Jurkat, Clone E6-1 (cell line): ENCODE results near the gene KIF18A.

Experiments
- DNase-seq: peaks from one replicate; pipeline ENCODE4 v3.0.0-alpha.2; 2011; ENCODE audit warnings: low read depth, low spot score
- H3K4me3 ChIP-seq: 2 replicates; pipeline ENCODE4 v1.5.1; 2011; ENCODE audit warnings: mild to moderate bottlenecking, low read length, control low read depth, moderate library complexity

Gene KIF18A

DNA sequence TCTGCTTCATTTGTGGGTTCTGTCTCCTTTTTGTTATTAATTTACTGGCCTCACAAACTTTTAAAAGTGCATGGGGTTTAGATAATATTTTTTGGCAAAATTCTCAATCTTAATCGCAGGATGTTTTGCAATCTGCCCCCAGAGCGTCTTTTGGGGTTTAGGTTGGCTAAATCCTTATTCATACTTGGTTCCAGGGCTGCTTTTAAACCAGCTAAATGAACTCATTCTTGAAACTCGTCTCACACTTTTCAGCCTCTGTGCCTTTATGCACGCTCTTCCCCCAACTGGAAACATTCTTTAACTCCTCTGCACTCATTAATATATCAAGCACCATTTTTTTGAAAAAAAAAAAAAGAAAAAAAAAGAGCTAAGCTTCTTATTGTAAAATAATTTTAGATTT, 131.7 kb downstream of the KIF18A start:
- no peak for DNase-seq
- H3K4me3 ChIP-seq, result no peak overlapping the region

- no peak for DNase-seq
- H3K4me3 ChIP-seq, result no peak overlapping the region
Measured at GRCh38 chr11:27973851-27974536, 134.0 kb downstream of the KIF18A start.

GRCh38 chr11:27972522-27973170, 135.3 kb downstream of the KIF18A start:
- DNase-seq, result no peak
- no peak overlapping the region for H3K4me3 ChIP-seq

DNA sequence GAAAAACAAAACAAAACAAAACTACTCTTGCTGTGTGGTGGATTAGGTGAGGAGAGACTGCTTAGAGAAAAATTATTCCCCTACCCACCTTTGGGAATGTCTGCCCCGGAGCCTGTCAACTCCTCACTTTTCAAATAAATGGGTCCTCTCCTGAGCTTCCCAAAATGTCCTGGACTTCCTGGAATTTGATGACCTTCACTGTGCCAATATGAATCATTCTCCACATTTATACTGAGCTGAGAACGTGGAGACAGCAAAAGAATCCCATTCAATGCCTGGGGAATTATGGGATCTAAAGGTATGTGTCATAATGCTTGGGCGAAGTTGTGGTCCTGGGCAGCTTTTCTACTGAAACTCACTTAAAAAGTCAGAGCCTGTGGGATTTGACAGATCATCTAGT, 136.8 kb downstream of the KIF18A start:
- DNase-seq, result no peak
- H3K4me3 ChIP-seq, result no peak overlapping the region
